IPS-18a (cell line): ENCODE results near the gene TMEM163.

Experiments used
- H3K27ac ChIP-seq: one replicate; pipeline ENCODE4 v1.5.1; 2013; ENCODE audit warnings: low read length
- H3K27me3 ChIP-seq: one replicate; pipeline ENCODE4 v1.6.1; 2013; ENCODE audit warnings: mild to moderate bottlenecking, low read length; ENCODE audit not compliant: control insufficient read depth, insufficient read depth
- H3K36me3 ChIP-seq: one replicate; pipeline ENCODE4 v1.6.1; 2013; ENCODE audit warnings: low read depth, low read length; ENCODE audit not compliant: control insufficient read depth
- H3K4me1 ChIP-seq: one replicate; pipeline ENCODE4 v1.6.1; 2013; ENCODE audit warnings: low read depth, low read length; ENCODE audit not compliant: control insufficient read depth
- H3K4me3 ChIP-seq: one replicate; pipeline ENCODE4 v1.5.1; 2013; ENCODE audit warnings: low read length
- H3K9ac ChIP-seq: one replicate; pipeline ENCODE4 v1.6.1; 2013; ENCODE audit warnings: mild to moderate bottlenecking, low read length, moderate library complexity
- H3K9me3 ChIP-seq: one replicate; pipeline ENCODE4 v1.6.1; 2013; ENCODE audit warnings: low read depth, low read length; ENCODE audit not compliant: control insufficient read depth

The TMEM163 gene

GRCh38 chr2:134455426-134455825, 263.4 kb downstream of the TMEM163 start:
- H3K4me3 ChIP-seq: no peak overlapping the region
- no peaks in the 10 kb centered on the region for H3K36me3 ChIP-seq
- H3K27me3 ChIP-seq: no peaks in the 10 kb centered on the region
- no peaks in the 10 kb centered on the region for H3K9me3 ChIP-seq
- H3K4me1 ChIP-seq: no peaks in the 10 kb centered on the region
- no peak overlapping the region for H3K9ac ChIP-seq
- no peak overlapping the region for H3K27ac ChIP-seq

DNA sequence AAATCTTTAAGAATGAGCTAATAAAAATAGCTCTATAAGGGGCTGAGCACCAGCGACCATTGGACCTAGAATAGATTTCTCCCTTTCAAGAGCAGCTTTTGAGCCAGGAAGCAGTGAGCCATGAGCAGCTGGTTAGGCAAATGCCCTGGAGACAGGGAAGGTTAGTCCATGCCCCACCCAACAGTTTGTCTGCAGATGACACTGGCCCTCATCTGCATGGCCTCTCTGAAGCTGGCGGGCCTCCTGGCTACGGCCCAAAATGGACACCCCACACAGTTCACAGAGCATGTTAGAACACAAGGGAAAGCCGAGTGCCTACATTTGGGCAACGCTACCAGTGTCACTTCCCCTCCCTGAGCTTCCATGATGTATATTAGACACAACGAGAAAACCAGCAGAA, 263.9 kb downstream of the TMEM163 start:
- Histone ChIP-seq H3K27me3 (no peaks in the 10 kb centered on the region), H3K4me1 (no peaks in the 10 kb centered on the region), H3K9ac (no peak overlapping the region), H3K27ac (no peak overlapping the region), H3K9me3 (no peaks in the 10 kb centered on the region), H3K36me3 (no peaks in the 10 kb centered on the region), H3K4me3 (no peak overlapping the region)

GRCh38 chr2:134454426-134454825, 264.4 kb downstream of the TMEM163 start:
- Histone ChIP-seq H3K27me3 (no peaks in the 10 kb centered on the region), H3K9ac (no peak overlapping the region), H3K36me3 (no peaks in the 10 kb centered on the region), H3K9me3 (no peaks in the 10 kb centered on the region), H3K4me3 (no peak overlapping the region), H3K27ac (no peak overlapping the region), H3K4me1 (no peaks in the 10 kb centered on the region)

DNA sequence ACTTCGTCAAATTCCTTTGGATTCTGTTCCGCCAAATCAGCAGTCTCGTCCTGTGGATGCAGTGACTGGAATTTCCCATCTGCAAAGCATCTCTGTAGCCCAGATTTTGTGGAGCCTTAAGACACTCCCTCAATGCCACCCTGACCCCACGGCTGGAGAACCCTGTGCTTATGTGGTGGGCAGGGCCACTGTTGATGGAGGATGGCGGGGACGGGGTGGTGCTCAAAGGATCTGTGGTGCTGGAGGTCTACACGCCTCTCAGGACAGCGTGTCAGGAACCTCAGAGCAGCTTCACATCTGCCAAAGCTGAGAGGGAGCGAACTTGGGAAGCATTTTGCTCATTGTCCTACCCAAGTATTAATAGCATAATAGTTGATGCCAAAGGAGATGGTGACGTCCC, 264.8 kb downstream of the TMEM163 start:
- Histone ChIP-seq H3K27ac (no peak overlapping the region), H3K4me1 (no peaks in the 10 kb centered on the region), H3K4me3 (no peak overlapping the region), H3K9me3 (no peaks in the 10 kb centered on the region), H3K9ac (no peak overlapping the region), H3K27me3 (no peaks in the 10 kb centered on the region), H3K36me3 (no peaks in the 10 kb centered on the region)

- no peak overlapping the region for H3K27ac ChIP-seq
- no peak overlapping the region for H3K9ac ChIP-seq
- no peaks in the 10 kb centered on the region for H3K9me3 ChIP-seq
- no peaks in the 10 kb centered on the region for H3K36me3 ChIP-seq
- no peaks in the 10 kb centered on the region for H3K4me1 ChIP-seq
- H3K4me3 ChIP-seq: no peak overlapping the region
- H3K27me3 ChIP-seq: no peaks in the 10 kb centered on the region
Measured at GRCh38 chr2:134453476-134453875, 265.3 kb downstream of the TMEM163 start.

- Histone ChIP-seq H3K9ac (no peak overlapping the region), H3K36me3 (no peaks in the 10 kb centered on the region), H3K27ac (no peak overlapping the region), H3K9me3 (no peaks in the 10 kb centered on the region), H3K27me3 (no peaks in the 10 kb centered on the region), H3K4me3 (no peak overlapping the region), H3K4me1 (no peaks in the 10 kb centered on the region)
Measured at GRCh38 chr2:134452042-134452733, 266.6 kb downstream of the TMEM163 start.

DNA sequence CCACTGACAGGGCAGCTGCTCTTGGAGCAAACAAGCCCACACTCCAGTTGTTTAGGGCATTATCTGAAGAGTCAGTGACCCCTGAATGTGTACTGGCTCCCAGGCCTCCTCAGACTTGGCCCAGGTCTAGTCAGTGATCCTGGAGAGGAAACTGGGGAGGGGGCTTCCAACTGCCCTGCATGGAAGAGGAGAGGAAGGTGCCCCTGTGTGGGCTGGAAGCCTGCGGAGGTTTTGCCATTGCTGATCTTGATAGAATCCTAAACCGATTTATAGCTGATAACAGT, 267.5 kb downstream of the TMEM163 start:
- Histone ChIP-seq H3K36me3 (no peaks in the 10 kb centered on the region), H3K27me3 (no peaks in the 10 kb centered on the region), H3K4me3 (no peak overlapping the region), H3K4me1 (no peaks in the 10 kb centered on the region), H3K9ac (no peak overlapping the region), H3K27ac (no peak overlapping the region), H3K9me3 (no peaks in the 10 kb centered on the region)

DNA sequence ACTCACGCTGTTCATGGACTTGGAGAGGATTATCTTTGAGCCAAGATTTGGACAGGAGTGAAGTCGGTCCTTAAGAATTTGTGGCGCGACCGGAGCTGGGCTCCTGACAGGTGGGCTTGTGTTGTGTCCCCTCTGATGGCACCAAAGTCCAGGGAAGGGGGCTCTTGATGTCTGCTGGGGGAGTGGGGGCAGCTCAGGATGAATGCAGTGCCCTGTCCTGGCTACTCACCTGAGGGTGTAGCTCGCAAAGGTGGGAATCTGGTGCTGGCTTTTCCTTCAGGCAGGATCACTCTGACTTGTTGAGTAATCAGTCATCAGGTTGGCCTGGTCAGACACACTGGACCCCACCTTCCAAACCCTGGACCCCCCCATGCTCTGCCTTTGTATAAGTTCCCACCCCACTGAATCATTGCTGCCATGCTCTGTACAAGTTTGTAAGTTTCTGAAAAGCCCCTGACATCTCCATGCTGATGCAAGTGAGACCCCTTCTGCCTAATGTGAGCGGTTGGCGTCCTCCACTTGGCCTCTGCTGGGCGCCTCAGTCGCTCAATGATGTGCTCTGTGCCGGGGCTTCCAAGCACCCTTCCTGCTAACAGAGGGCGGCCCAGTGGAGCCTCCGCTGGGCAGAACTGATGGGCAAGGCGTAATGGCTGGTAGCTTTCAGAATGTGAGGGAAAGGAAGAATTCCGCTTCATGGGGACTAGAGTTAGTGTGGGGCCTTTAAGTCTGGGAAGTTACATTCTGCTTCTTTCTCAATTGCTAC, 268.9 kb downstream of the TMEM163 start:
- H3K4me1 ChIP-seq: no peaks in the 10 kb centered on the region
- H3K9ac ChIP-seq: no peak overlapping the region
- no peaks in the 10 kb centered on the region for H3K36me3 ChIP-seq
- H3K27me3 ChIP-seq: no peaks in the 10 kb centered on the region
- no peak overlapping the region for H3K27ac ChIP-seq
- H3K9me3 ChIP-seq: no peaks in the 10 kb centered on the region
- no peak overlapping the region for H3K4me3 ChIP-seq

GRCh38 chr2:134449157-134449556, 269.6 kb downstream of the TMEM163 start:
- H3K36me3 ChIP-seq: no peaks in the 10 kb centered on the region
- no peak overlapping the region for H3K4me3 ChIP-seq
- no peaks in the 10 kb centered on the region for H3K27me3 ChIP-seq
- H3K27ac ChIP-seq: no peak overlapping the region
- no peak overlapping the region for H3K9ac ChIP-seq
- no peaks in the 10 kb centered on the region for H3K4me1 ChIP-seq
- H3K9me3 ChIP-seq: no peaks in the 10 kb centered on the region

GRCh38 chr2:134448650-134449049, 270.1 kb downstream of the TMEM163 start:
- H3K36me3 ChIP-seq: no peaks in the 10 kb centered on the region
- no peak overlapping the region for H3K9ac ChIP-seq
- H3K27ac ChIP-seq: no peak overlapping the region

DNA sequence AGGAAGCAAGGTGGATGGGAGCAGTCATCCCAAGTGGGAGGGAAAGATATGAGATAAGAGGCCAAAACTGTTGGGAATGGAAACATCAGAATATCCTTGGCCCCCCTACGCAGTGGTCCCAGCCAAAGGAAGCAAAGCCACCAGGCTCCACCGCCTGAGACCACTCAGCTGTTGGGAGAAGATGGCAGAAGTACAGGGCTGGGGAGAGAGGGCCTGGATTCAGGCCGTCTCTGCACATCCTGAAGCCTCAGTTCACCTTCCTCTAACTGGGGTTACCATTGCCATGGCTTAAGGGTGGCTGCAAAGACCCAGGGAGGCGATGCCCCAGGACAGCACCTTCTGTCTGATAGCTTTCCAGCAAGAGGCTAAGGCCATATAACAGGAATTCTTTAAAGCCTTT, 271.1 kb downstream of the TMEM163 start:
- H3K27ac ChIP-seq: no peak overlapping the region
- no peaks in the 10 kb centered on the region for H3K4me1 ChIP-seq
- no peaks in the 10 kb centered on the region for H3K27me3 ChIP-seq
- H3K9ac ChIP-seq: no peak overlapping the region
- no peak overlapping the region for H3K4me3 ChIP-seq
- no peaks in the 10 kb centered on the region for H3K36me3 ChIP-seq
- no peaks in the 10 kb centered on the region for H3K9me3 ChIP-seq

More at GRCh38 chr2:134448650-134449049, 270.1 kb downstream of the TMEM163 start:
- Histone ChIP-seq H3K9me3 (no peaks in the 10 kb centered on the region), H3K27me3 (no peaks in the 10 kb centered on the region), H3K4me3 (no peak overlapping the region), H3K4me1 (no peaks in the 10 kb centered on the region)

DNA sequence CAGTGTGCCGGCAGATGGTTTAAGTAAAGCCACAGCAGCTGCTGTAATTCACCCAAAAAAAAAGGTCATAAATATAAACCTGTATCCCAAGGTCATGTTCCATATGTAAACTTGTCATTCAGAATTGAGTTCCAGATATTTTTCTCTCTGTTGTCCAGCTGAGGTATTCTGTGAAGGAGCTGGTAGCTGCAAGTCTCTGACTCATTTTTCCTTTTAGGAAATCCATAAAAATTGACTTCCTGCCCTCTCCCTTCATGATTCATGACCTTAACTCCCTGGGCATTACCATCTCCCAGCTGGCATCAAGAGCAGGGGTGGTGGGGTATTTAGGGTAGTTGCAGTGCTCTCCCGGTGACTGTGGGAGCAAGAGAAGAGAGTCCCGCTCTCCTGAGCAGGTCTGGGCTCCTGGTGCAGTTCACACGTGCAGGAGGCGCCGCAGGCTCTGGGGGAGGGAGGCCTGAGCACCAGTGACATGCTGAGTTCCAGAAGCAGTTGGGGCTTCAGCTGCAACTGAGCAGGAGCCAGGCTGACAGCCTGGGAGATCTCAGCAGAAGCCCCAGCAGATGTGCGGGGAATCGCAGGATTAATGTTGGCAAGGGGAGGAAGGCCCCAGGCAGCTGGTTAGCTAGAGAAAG, 272.3 kb downstream of the TMEM163 start:
- Histone ChIP-seq H3K36me3 (no peaks in the 10 kb centered on the region), H3K4me3 (no peak overlapping the region), H3K27me3 (no peaks in the 10 kb centered on the region), H3K9ac (no peak overlapping the region), H3K27ac (no peak overlapping the region), H3K9me3 (no peaks in the 10 kb centered on the region), H3K4me1 (no peaks in the 10 kb centered on the region)
